Neural crest cell (in vitro differentiated cells): ENCODE measurements around the gene PIGM. TPM values are rescaled to one million over a fixed set of nuclear protein-coding genes. Genes with fewer than 3 reads are reported as not detected.

Experiments
- DNase-seq: peaks from one replicate; pipeline ENCODE4 v3.0.0; 2021; ENCODE audit warnings: low read depth, mixed read lengths, low spot score
- H3K27ac Mint-ChIP-seq: one replicate; pipeline ENCODE4 v1.8.0; 2021; ENCODE audit warnings: mild to moderate bottlenecking, mixed read lengths; ENCODE audit not compliant: unreplicated experiment
- H3K27me3 Mint-ChIP-seq: 2 replicates; pipeline ENCODE4 v1.8.0; 2021; ENCODE audit warnings: low read depth, mild to moderate bottlenecking, mixed read lengths
- H3K36me3 Mint-ChIP-seq: 2 replicates; pipeline ENCODE4 v1.8.0; 2021; ENCODE audit warnings: low read depth, mild to moderate bottlenecking, mixed read lengths
- H3K4me1 Mint-ChIP-seq: 2 replicates; pipeline ENCODE4 v1.8.0; 2021; ENCODE audit warnings: mixed read lengths
- H3K4me3 Mint-ChIP-seq: one replicate; pipeline ENCODE4 v1.8.0; 2021; ENCODE audit warnings: mild to moderate bottlenecking, mixed read lengths
- H3K9me3 Mint-ChIP-seq: 2 replicates; pipeline ENCODE4 v1.8.0; 2021; ENCODE audit warnings: mixed read lengths
- CTCF ChIP-seq: fragments of 200-600 bp; sonication (generic); conservative IDR thresholded peaks from 2 replicates; pipeline ENCODE4 v1.5.0; 2021; ENCODE audit warnings: antibody characterized with exemption, mild to moderate bottlenecking
- total RNA-seq: library from RNA; stranded (reverse); gene quantifications from 2 replicates; pipeline ENCODE4 v1.2.1, GENCODE V29; 2021

Gene PIGM
- total RNA-seq, 1 donor from 2014 or later = 9.9 TPM

- Mint-ChIP-seq H3K9me3 (no peaks in the 10 kb centered on the region), H3K27me3 (peaks cover 46% of the 10 kb centered on the region), H3K36me3 (no peaks in the 10 kb centered on the region), H3K4me3 (no peak overlapping the region), H3K27ac (no peak overlapping the region), H3K4me1 (no peaks in the 10 kb centered on the region)
- TF ChIP-seq CTCF = no peak
- no peak for DNase-seq
Measured at GRCh38 chr1:160001440-160001839, 30.4 kb downstream of the PIGM start.

- TF ChIP-seq CTCF = no peak
- no peaks in the 10 kb centered on the region for H3K4me1 Mint-ChIP-seq
- H3K4me3 Mint-ChIP-seq = no peak overlapping the region
- H3K27me3 Mint-ChIP-seq = peaks cover 63% of the 10 kb centered on the region
- no peaks in the 10 kb centered on the region for H3K9me3 Mint-ChIP-seq
- DNase-seq = no peak
- no peak overlapping the region for H3K27ac Mint-ChIP-seq
- H3K36me3 Mint-ChIP-seq = no peaks in the 10 kb centered on the region
Measured at GRCh38 chr1:159999204-159999603, 32.6 kb downstream of the PIGM start.

GRCh38 chr1:159996653-159997052 is 35.1 kb downstream of the PIGM start:
- no peak for DNase-seq
- Mint-ChIP-seq H3K27me3 (peaks cover 68% of the 10 kb centered on the region), H3K4me1 (no peaks in the 10 kb centered on the region)

GRCh38 chr1:159994896-159995295 is 36.9 kb downstream of the PIGM start:
- no peak overlapping the region for H3K27ac Mint-ChIP-seq
- H3K27me3 Mint-ChIP-seq = peaks cover 66% of the 10 kb centered on the region
- no peak for DNase-seq
- H3K4me1 Mint-ChIP-seq = no peaks in the 10 kb centered on the region
- no peaks in the 10 kb centered on the region for H3K36me3 Mint-ChIP-seq
- no peak overlapping the region for H3K4me3 Mint-ChIP-seq
- TF ChIP-seq CTCF = no peak
- no peaks in the 10 kb centered on the region for H3K9me3 Mint-ChIP-seq

More at GRCh38 chr1:159996653-159997052, 35.1 kb downstream of the PIGM start:
- H3K27ac Mint-ChIP-seq = peak overlapping the region; percentile 14
- TF ChIP-seq CTCF = no peak
- H3K9me3 Mint-ChIP-seq = no peaks in the 10 kb centered on the region
- H3K36me3 Mint-ChIP-seq = no peaks in the 10 kb centered on the region
- H3K4me3 Mint-ChIP-seq = no peak overlapping the region

GRCh38 chr1:159993911-159994310 is 37.9 kb downstream of the PIGM start:
- Mint-ChIP-seq H3K36me3 (no peaks in the 10 kb centered on the region), H3K4me1 (no peaks in the 10 kb centered on the region), H3K4me3 (no peak overlapping the region), H3K27me3 (peaks cover 64% of the 10 kb centered on the region), H3K9me3 (no peaks in the 10 kb centered on the region), H3K27ac (no peak overlapping the region)
- DNase-seq = no peak
- TF ChIP-seq CTCF = no peak

GRCh38 chr1:159992161-159992560 is 39.6 kb downstream of the PIGM start:
- no peak overlapping the region for H3K4me3 Mint-ChIP-seq
- no peaks in the 10 kb centered on the region for H3K36me3 Mint-ChIP-seq
- no peak for DNase-seq
- H3K4me1 Mint-ChIP-seq = no peaks in the 10 kb centered on the region
- no peak for TF ChIP-seq CTCF
- no peak overlapping the region for H3K27ac Mint-ChIP-seq
- peaks cover 52% of the 10 kb centered on the region for H3K27me3 Mint-ChIP-seq
- H3K9me3 Mint-ChIP-seq = no peaks in the 10 kb centered on the region
